ENCODE results near the gene UBTF.

Gene UBTF, protein sequence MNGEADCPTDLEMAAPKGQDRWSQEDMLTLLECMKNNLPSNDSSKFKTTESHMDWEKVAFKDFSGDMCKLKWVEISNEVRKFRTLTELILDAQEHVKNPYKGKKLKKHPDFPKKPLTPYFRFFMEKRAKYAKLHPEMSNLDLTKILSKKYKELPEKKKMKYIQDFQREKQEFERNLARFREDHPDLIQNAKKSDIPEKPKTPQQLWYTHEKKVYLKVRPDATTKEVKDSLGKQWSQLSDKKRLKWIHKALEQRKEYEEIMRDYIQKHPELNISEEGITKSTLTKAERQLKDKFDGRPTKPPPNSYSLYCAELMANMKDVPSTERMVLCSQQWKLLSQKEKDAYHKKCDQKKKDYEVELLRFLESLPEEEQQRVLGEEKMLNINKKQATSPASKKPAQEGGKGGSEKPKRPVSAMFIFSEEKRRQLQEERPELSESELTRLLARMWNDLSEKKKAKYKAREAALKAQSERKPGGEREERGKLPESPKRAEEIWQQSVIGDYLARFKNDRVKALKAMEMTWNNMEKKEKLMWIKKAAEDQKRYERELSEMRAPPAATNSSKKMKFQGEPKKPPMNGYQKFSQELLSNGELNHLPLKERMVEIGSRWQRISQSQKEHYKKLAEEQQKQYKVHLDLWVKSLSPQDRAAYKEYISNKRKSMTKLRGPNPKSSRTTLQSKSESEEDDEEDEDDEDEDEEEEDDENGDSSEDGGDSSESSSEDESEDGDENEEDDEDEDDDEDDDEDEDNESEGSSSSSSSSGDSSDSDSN

GRCh38 chr17:44219616-44220212 is at the start of gene UBTF:
UBTF (minus strand) TSS chr17:44219675; CDS start chr17:44218229, 1,446 bp downstream.
- peak within 1 kb of the TSS; percentile 97 for H3K27ac Mint-ChIP-seq
- H3K4me1 Mint-ChIP-seq, result peaks cover 42% of the 10 kb centered on the region
- no peaks in the 10 kb centered on the region for H3K27me3 Mint-ChIP-seq
- peak within 1 kb of the TSS; percentile 95 for H3K4me3 Mint-ChIP-seq
- H3K9me3 Mint-ChIP-seq, result no peaks in the 10 kb centered on the region
- H3K36me3 Mint-ChIP-seq, result peaks cover 9% of the 10 kb centered on the region

- Mint-ChIP-seq H3K9me3 (no peaks in the 10 kb centered on the region), H3K27me3 (no peaks in the 10 kb centered on the region), H3K27ac (no peak overlapping the region), H3K4me3 (no peak overlapping the region), H3K4me1 (no peaks in the 10 kb centered on the region), H3K36me3 (no peaks in the 10 kb centered on the region)
Measured at GRCh38 chr17:44268709-44269534, 49.4 kb upstream of the UBTF start.

DNA sequence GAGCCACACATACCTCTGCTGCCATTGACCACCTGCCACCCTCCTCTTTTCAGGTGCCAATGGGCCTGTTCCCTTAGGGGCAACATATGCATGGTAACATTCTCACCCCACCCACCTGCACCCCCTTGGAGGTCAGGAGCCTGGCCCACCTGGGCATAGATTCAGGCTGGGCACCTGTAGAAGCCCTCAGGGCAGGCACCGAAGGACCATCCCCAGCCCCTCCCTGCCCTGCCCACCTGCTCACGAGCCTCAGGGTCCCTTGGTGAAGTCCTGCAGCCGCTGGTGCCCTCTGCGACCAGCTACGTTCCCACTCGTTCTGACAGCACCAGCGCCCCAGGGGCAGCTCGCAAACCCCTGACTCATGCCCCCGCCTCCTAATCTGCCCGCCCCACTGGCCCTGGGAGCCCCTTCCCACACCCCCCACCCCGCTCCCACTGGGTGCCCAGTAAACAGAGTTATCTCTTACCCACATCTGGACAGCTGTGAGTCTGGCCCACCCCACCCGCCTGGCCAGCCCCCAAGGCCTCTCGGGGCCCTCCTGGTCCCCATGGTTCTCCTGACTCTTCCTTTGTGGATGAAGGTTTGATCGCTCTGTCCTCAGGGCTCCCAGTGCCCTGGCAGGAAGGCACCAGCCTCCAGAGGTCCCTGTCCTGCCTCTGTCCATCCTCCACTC is 48.5 kb upstream of the UBTF start, which contains the start of gene SLC4A1:
Gene SLC4A1, minus strand, starts transcription at position 318 of the 673 bp plus-strand sequence. CDS start 5,269 bp downstream, outside the sequence.
- Mint-ChIP-seq H3K4me3 (no peak within 1 kb of the TSS), H3K4me1 (no peaks in the 10 kb centered on the region), H3K27me3 (no peaks in the 10 kb centered on the region), H3K36me3 (no peaks in the 10 kb centered on the region), H3K9me3 (no peaks in the 10 kb centered on the region), H3K27ac (no peak within 1 kb of the TSS)

GRCh38 chr17:44267165-44267455 is 47.6 kb upstream of the UBTF start:
- no peak overlapping the region for H3K27ac Mint-ChIP-seq
- H3K4me1 Mint-ChIP-seq, result no peaks in the 10 kb centered on the region
- no peaks in the 10 kb centered on the region for H3K9me3 Mint-ChIP-seq
- no peaks in the 10 kb centered on the region for H3K36me3 Mint-ChIP-seq
- no peak overlapping the region for H3K4me3 Mint-ChIP-seq
- H3K27me3 Mint-ChIP-seq, result no peaks in the 10 kb centered on the region

GRCh38 chr17:44266402-44267164 is 47.1 kb upstream of the UBTF start:
- Mint-ChIP-seq H3K27ac (no peak overlapping the region), H3K4me3 (no peak overlapping the region), H3K4me1 (no peaks in the 10 kb centered on the region), H3K27me3 (no peaks in the 10 kb centered on the region), H3K9me3 (no peaks in the 10 kb centered on the region), H3K36me3 (no peaks in the 10 kb centered on the region)

- no peak overlapping the region for H3K4me3 Mint-ChIP-seq
- no peak overlapping the region for H3K27ac Mint-ChIP-seq
Measured at GRCh38 chr17:44263345-44263902, 43.9 kb upstream of the UBTF start.

GRCh38 chr17:44262654-44263225 is 43.3 kb upstream of the UBTF start:
- Mint-ChIP-seq H3K36me3 (no peaks in the 10 kb centered on the region), H3K4me1 (no peaks in the 10 kb centered on the region), H3K27ac (no peak overlapping the region), H3K27me3 (no peaks in the 10 kb centered on the region), H3K9me3 (no peaks in the 10 kb centered on the region), H3K4me3 (no peak overlapping the region)

More at GRCh38 chr17:44263345-44263902, 43.9 kb upstream of the UBTF start:
- Mint-ChIP-seq H3K36me3 (no peaks in the 10 kb centered on the region), H3K4me1 (no peaks in the 10 kb centered on the region), H3K9me3 (no peaks in the 10 kb centered on the region), H3K27me3 (no peaks in the 10 kb centered on the region)

DNA sequence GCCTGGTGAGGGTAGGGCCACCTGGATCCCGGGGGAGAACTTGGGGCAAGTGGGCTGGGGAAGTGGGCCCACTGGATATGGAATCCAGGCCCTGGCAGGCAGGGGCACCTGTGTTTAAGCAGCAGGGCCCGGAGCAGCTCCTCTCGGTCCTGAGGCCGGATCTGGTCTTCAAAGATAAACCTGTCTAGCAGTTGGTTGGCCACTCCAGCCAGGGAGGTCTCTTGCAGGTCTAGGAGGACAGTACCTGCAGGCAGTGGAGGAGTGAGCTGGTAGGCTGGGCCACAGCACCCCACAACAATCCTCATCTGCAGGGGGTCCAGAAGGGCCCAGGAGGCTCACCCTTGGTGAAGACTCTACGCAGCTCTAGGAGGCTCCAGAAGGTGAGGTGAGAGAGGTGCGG is 40.8 kb upstream of the UBTF start:
- no peaks in the 10 kb centered on the region for H3K27me3 Mint-ChIP-seq
- H3K9me3 Mint-ChIP-seq, result no peaks in the 10 kb centered on the region
- H3K36me3 Mint-ChIP-seq, result no peaks in the 10 kb centered on the region
- no peaks in the 10 kb centered on the region for H3K4me1 Mint-ChIP-seq
- no peak overlapping the region for H3K27ac Mint-ChIP-seq
- H3K4me3 Mint-ChIP-seq, result no peak overlapping the region

- Mint-ChIP-seq H3K9me3 (no peaks in the 10 kb centered on the region), H3K27me3 (no peaks in the 10 kb centered on the region), H3K4me3 (no peak overlapping the region), H3K4me1 (no peaks in the 10 kb centered on the region), H3K36me3 (no peaks in the 10 kb centered on the region), H3K27ac (no peak overlapping the region)
Measured at GRCh38 chr17:44258811-44259351, 39.4 kb upstream of the UBTF start.

DNA sequence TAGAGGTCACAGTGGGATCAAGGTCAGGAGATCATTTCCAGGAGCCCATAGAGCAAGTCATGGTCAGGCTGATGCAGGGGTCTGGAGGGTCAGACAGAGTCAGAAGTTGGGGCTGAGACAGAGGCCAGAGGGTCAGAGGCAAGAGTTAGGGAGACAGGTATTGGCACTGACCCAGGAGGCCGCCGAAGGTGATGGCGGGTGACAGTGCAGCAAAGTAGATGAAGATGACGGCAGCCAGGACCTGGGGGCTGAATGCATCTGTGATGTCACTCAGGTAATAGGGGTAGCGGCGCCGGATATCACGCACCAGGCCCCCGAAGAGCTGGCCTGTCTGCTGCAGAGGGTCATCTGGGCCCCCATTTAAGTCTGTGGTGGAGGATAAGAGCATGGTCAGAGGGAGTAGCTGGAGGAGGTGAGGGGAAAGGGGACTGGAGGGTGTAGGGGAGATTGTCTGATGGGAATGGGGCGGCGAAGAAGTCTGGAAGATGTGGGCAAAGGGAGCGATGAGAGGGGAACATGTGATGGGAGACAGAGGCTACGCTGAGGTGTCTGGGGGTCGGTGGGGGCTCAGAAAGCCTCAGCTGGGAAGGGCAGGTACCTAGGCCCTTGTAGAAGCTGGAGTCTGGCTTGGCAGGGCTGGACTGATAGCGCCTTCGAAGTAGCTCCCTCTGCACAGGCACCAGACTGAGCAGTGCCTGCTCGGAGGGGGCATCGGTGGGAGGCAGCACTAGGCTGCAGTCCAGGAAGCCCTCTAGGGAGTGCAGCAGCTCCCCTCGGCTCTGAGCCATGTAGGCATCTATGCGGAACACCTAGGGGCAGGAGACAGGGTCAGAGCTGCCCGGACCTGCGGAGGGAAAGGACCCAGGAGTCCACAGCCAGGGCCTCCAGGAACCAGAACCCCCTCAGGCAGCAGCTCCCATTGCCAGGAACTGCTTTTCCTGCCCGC is 38.6 kb upstream of the UBTF start:
- Mint-ChIP-seq H3K4me3 (no peak overlapping the region), H3K4me1 (no peaks in the 10 kb centered on the region), H3K27me3 (no peaks in the 10 kb centered on the region), H3K27ac (no peak overlapping the region), H3K9me3 (no peaks in the 10 kb centered on the region), H3K36me3 (no peaks in the 10 kb centered on the region)

DNA sequence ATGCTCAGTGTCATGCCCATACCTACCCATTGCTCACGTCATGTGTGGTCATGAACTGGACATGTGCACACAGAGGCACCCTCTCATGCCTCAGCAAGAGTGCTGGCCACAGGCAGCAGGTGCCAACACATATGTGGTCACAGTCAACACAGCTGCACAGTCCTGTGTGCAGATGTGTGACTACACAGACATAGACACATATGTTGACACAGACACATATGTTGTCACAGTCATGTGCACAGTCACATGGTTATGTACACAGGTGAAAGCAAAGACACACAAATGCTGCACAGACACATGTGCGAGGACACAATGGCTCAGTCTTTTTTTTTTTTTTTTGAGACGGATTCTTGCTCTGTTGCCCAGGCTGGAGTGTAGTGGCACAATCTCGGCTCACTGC is 37.2 kb upstream of the UBTF start:
- Mint-ChIP-seq H3K9me3 (no peaks in the 10 kb centered on the region), H3K27ac (no peak overlapping the region), H3K36me3 (no peaks in the 10 kb centered on the region), H3K4me1 (no peaks in the 10 kb centered on the region), H3K4me3 (no peak overlapping the region), H3K27me3 (no peaks in the 10 kb centered on the region)

DNA sequence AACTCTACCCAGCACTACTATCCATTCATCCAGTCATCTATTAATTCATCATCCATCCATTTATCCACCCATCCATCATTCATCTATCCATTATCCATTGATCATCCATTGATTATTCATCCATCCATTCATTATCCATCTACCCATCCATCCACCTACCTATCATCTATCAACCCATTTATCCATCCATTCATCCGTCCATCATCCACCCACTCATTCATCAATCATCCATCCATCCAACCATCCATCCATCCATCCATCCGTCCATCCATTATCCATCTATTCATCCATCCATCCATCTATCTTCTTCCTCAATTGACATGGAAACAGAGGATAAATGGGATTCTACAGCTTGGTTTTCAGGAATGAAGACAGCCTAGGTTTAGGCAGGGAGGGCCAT is 36.4 kb upstream of the UBTF start:
- no peaks in the 10 kb centered on the region for H3K9me3 Mint-ChIP-seq
- H3K27ac Mint-ChIP-seq, result no peak overlapping the region
- no peaks in the 10 kb centered on the region for H3K36me3 Mint-ChIP-seq
- no peaks in the 10 kb centered on the region for H3K4me1 Mint-ChIP-seq
- no peaks in the 10 kb centered on the region for H3K27me3 Mint-ChIP-seq
- H3K4me3 Mint-ChIP-seq, result no peak overlapping the region
